K562 (cell line): ENCODE data around the gene CNR2. TPM values are rescaled to one million over a fixed set of nuclear protein-coding genes. Genes with fewer than 3 reads are reported as not detected.

Source experiments
- CBX1 ChIP-seq: sonication (generic); IDR thresholded peaks from 2 replicates; pipeline ENCODE4 v1.6.1; 2016; ENCODE audit warnings: antibody characterized with exemption, low read depth, mild to moderate bottlenecking
- CBX5 ChIP-seq: IDR thresholded peaks from 2 replicates; pipeline ENCODE4 v1.6.1; 2014; ENCODE audit warnings: low read depth, borderline replicate concordance
- FOXA3 ChIP-seq, 2 experiments: fragments of 450-650 bp in 1 of 2; sonication (generic) in 1 of 2; formaldehyde crosslinking; IDR thresholded peaks in 1 of 2; conservative IDR thresholded peaks in 1 of 2; 2 replicates each; pipeline versions ENCODE4 v1.4.0 to v1.8.0; 2020 to 2022; ENCODE audit warnings: mild to moderate bottlenecking in 2 of 2, missing genetic modification reagents in 1 of 2
- GABPA ChIP-seq: fragments of 200-800 bp; sonication (Bioruptor generic); conservative IDR thresholded peaks from 2 replicates; pipeline ENCODE4 v1.6.1; 2016; ENCODE audit warnings: low read depth, missing genetic modification characterization, missing compliant biosample characterization
- GABPB1 ChIP-seq: sonication (generic); formaldehyde crosslinking; IDR thresholded peaks from 2 replicates; pipeline ENCODE4 v1.8.0; 2022; ENCODE audit warnings: mild to moderate bottlenecking, missing genetic modification reagents
- HCFC1 ChIP-seq: IDR thresholded peaks from 2 replicates; pipeline ENCODE4 v1.6.1; 2012; ENCODE audit warnings: low read depth, low read length, improper control_type of control experiment
- RBBP5 ChIP-seq: fragments of 200-600 bp; sonication (generic); IDR thresholded peaks from 2 replicates; pipeline ENCODE4 v1.6.1; 2012; ENCODE audit warnings: borderline replicate concordance, mild to moderate bottlenecking, low read length, control low read depth, inconsistent platforms; ENCODE audit not compliant: insufficient read depth, poor library complexity, severe bottlenecking
- SMARCA5 ChIP-seq: fragments of 450-650 bp; IDR thresholded peaks from 2 replicates; pipeline ENCODE4 v1.6.1; 2016
- SP1 ChIP-seq: sonication (generic); formaldehyde crosslinking; IDR thresholded peaks from 2 replicates; pipeline ENCODE4 v1.8.1; 2022; ENCODE audit warnings: mild to moderate bottlenecking, missing genetic modification reagents
- STAT6 ChIP-seq: sonication (generic); formaldehyde crosslinking; IDR thresholded peaks from 2 replicates; pipeline ENCODE4 v1.8.1; 2023; ENCODE audit warnings: mild to moderate bottlenecking, missing genetic modification reagents
- TEAD4 ChIP-seq, 2 experiments: sonication (generic) in 1 of 2; formaldehyde crosslinking in 1 of 2; IDR thresholded peaks; 2 replicates each; pipeline versions ENCODE4 v1.6.1 to v1.8.0; 2012 to 2022; ENCODE audit warnings: borderline replicate concordance in 1 of 2, inconsistent platforms in 1 of 2, low read length in 1 of 2, mild to moderate bottlenecking in 1 of 2, missing genetic modification reagents in 1 of 2
- THAP7 ChIP-seq: fragments of 250-450 bp; sonication (Bioruptor Pico); IDR thresholded peaks from 2 replicates; pipeline ENCODE4 v1.5.0; 2021
- TRIM28 ChIP-seq: fragments of 450-650 bp; IDR thresholded peaks from 2 replicates; pipeline ENCODE4 v1.6.1; 2017
- U2AF2 ChIP-seq: fragments of 200-400 bp; formaldehyde crosslinking; optimal IDR thresholded peaks from 2 replicates; pipeline ENCODE3; 2017; ENCODE audit warnings: low read depth, mild to moderate bottlenecking, low read length
- ZNF318 ChIP-seq, 2 experiments: fragments of 450-650 bp; IDR thresholded peaks; 2 replicates each; pipeline ENCODE4 v1.6.1; 2016; ENCODE audit warnings: mild to moderate bottlenecking in 2 of 2, borderline replicate concordance in 1 of 2, low read depth in 1 of 2, moderate library complexity in 1 of 2
- ZNF444 ChIP-seq: fragments of 250-450 bp; sonication (Bioruptor Pico); IDR thresholded peaks from 2 replicates; pipeline ENCODE4 v1.4.0; 2020; ENCODE audit warnings: mild to moderate bottlenecking, moderate library complexity
- polyA plus RNA-seq, 8 experiments: library from polyadenylated mRNA; depleted of rRNA in 4 of 8; stranded (reverse) in 5 of 8; unstranded in 3 of 8; fragments of >200 nt; fragmentation: Nextera tagmentation in 2 of 8; fragmentation: Illumina TruSeq in 1 of 8; extraction: Ambion mirVana in 2 of 8; extraction: Trizol in 1 of 8; gene quantifications; 2 replicates each; pipeline versions ENCODE4 v1.2.1 to v1.2.3, GENCODE V29; 2011 to 2014; ENCODE audit warnings: inconsistent platforms in 1 of 8, missing spikeins in 1 of 8
- total RNA-seq, 7 experiments: library from RNA; depleted of rRNA in 6 of 7; stranded (reverse); fragments of >200 nt in 6 of 7; fragmentation: Illumina TruSeq in 2 of 7; extraction: Trizol in 2 of 7; gene quantifications; 2 replicates each; pipeline versions ENCODE4 v1.2.1 to v1.2.3, GENCODE V29; 2011 to 2021; ENCODE audit warnings: low replicate concordance in 1 of 7

CNR2 gene
- total and polyA plus RNA-seq, 9 of the 15 experiments (the other 6 are each of a cell fraction or from before 2014, with no cell fraction given), result not detected

- no peak for TF ChIP-seq ZNF318 (IDR thresholded peaks at IDR 0.05; ENCODE audit: borderline replicate concordance in 1 of 2, low read depth in 1 of 2)
- TF ChIP-seq TEAD4 (IDR thresholded peaks at IDR 0.05; ENCODE audit: low read length), result no peak
- TF ChIP-seq TEAD4 (CRISPR knock-in tag; IDR thresholded peaks at IDR 0.05; ENCODE audit: borderline replicate concordance), result peak; percentile 28; the same call in 1 of the 2 replicates
- peak; percentile 67 for TF ChIP-seq RBBP5
- TF ChIP-seq SP1 (CRISPR knock-in tag), result peak; percentile 92
- peak in 1 of 2 experiments; percentile 59; a peak in 1 of 4 replicates for TF ChIP-seq FOXA3 (CRISPR knock-in tag; conservative IDR thresholded peaks at IDR 0.05 in 1 of 2, IDR thresholded peaks at IDR 0.05 in 1 of 2)
- 0 out of 2 replicates have a peak, but pooled peaks have one; percentile 21 for TF ChIP-seq SMARCA5
- TF ChIP-seq HCFC1, result 0 out of 2 replicates have a peak, but pooled peaks have one; percentile 46
- TF ChIP-seq CBX5, result no peak
- peak; percentile 63 for TF ChIP-seq GABPB1 (CRISPR knock-in tag)
- TF ChIP-seq THAP7, result no peak
- no peak for TF ChIP-seq TRIM28
- TF ChIP-seq U2AF2, result no peak
- no peak for TF ChIP-seq ZNF444 (CRISPR knock-in tag)
- peak; percentile 74; the same call in 1 of the 2 replicates for TF ChIP-seq STAT6 (CRISPR knock-in tag)
- peak; percentile 74 for TF ChIP-seq GABPA
- TF ChIP-seq CBX1, result no peak
These were observed 45.1 kb downstream of the CNR2 start, which contains the start of gene FUCA1 (continued) for GRCh38 chr1:23867895-23868556.
